GM18511 (cell line): ENCODE measurements around the gene DCST2.
A peak's percentile ranks its signal among the peaks of the same experiment; 100 is the strongest.
"Not testable (repeated sequence)": the region's sequence is repeated elsewhere in the genome, so short reads cannot be mapped to it uniquely, and the experiment has no call there.

Experiments
- ATAC-seq: cut with Tn5 transposase; IDR thresholded peaks from one replicate; pipeline ENCODE4 v1.9.1; 2021; ENCODE audit warnings: mild to moderate bottlenecking, moderate library complexity; ENCODE audit not compliant: unreplicated experiment

DCST2 gene

DNA sequence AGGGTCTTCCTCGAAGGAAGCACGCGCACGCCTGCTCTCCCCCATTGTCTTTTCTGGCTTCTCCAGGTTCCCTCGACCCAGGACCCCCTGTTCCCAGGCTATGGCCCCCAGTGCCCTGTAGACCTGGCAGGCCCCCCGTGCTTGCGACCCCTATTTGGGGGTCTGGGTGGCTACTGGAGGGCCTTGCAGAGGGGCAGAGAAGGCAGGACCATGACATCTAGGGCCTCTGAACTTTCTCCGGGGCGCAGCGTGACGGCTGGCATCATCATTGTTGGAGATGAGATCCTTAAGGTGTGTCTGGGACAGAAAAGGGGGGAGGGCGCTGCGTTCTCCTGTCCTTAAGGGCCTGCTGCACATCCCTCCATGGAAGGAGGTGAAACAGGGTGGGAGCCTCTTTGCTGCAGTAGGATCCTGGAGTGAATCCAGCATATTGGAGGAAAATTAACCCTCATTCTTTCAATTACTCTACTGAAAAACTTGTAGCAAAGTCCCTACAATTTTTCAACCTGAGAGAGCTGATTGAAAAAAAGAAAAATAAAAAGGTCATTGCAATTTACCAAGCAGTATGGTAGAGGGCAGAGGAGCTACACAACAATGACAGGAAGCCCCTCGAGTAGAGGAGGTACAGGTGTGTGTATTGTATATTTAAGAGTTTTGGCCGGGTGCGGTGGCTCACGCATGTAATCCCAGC, 49.7 kb downstream of the DCST2 start:
- ATAC-seq: no peak

GRCh38 chr1:154982897-154983648, 50.5 kb downstream of the DCST2 start, which contains the start of gene FLAD1:
FLAD1 (plus strand) TSS chr1:154983344; CDS start chr1:154983695, 351 bp downstream.
- ATAC-seq: peak; percentile 99

GRCh38 chr1:154982341-154982740, 51.2 kb downstream of the DCST2 start:
- no peak for ATAC-seq

- ATAC-seq: no peak
Measured at GRCh38 chr1:154978360-154978759, 55.2 kb downstream of the DCST2 start.

DNA sequence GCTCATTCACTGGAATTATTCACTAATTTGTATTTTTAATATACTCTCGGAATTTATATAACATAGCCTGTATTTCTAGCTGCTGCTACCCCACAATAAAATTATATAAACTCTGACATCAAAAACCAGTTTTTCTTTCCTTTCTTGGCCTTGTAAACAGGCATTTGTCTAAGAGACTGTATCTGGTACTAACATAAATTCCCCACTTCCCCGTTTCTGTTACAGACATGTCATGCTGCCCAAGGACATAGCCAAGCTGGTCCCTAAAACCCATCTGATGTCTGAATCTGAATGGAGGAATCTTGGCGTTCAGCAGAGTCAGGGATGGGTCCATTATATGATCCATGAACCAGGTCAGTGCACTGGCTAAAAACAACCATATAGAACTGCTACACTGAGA, 55.8 kb downstream of the DCST2 start:
- ATAC-seq: not testable (repeated sequence)

GRCh38 chr1:154975409-154976059, 58.0 kb downstream of the DCST2 start:
- ATAC-seq: no peak

DNA sequence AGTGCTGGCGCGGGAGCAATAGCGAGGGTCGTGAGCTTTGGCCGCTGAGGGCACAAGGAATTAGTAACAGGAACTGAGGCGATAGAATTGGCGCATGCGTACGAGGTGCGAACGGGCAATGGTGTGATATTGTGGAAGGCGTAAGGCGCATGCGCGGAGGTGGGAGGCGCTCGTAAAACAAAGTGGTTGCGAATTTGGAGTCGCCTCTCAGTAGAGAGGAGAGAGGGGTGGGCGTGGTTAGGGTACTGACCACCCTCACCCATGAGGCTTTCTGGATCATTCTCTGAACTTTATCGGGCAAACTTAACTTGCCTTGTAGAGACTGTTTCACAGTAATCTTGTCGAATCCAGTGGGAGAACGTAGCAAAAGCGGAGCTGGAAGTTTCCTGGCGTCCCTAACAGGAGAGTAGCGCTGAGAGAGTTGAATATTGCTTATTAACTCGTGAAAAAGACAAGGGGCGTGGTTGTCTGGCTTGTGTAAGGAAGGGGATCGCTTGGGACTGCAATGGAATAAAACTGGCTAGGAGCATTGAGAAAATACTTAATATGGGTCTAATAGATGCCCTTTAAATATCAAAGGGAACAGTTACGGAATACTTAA, 58.7 kb downstream of the DCST2 start:
- peak; percentile 61 for ATAC-seq

DNA sequence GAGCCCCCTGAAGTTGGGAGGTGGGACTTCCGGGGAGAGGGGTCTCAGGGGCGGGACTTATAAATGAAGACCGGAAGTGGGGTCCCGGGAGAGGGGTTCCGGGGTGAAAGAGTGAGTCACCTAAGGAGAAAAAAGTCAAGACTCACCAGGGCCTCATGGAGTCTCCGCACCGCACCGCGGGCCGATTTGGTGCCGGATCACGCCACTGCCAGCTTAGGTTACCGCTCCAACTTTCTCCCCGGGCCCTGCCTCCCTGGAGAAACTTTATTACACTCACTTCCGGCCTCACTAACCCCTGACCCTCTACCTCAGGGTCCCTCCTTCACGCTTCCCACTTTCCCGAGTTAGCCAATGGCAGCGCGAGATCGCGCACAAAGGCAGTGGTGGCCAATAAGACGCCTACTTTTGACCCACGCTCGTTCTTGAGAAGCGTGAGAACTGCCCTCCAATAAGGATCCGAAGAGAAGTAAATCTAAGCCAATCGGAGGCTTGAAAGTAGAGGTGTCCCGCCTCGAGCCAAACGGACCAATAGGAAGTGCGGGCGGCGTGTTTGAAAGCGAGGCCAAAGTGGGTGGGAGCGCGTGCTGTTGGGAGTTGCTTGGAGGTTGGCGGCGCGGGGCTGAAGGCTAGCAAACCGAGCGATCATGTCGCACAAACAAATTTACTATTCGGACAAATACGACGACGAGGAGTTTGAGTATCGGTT, 59.3 kb downstream of the DCST2 start, which contains the start of gene CKS1B:
Gene CKS1B, plus strand, starts transcription at position 580 of the 706 bp plus-strand sequence. Its CDS starts 65 bp downstream, at position 645.
- peak; percentile 82 for ATAC-seq

DNA sequence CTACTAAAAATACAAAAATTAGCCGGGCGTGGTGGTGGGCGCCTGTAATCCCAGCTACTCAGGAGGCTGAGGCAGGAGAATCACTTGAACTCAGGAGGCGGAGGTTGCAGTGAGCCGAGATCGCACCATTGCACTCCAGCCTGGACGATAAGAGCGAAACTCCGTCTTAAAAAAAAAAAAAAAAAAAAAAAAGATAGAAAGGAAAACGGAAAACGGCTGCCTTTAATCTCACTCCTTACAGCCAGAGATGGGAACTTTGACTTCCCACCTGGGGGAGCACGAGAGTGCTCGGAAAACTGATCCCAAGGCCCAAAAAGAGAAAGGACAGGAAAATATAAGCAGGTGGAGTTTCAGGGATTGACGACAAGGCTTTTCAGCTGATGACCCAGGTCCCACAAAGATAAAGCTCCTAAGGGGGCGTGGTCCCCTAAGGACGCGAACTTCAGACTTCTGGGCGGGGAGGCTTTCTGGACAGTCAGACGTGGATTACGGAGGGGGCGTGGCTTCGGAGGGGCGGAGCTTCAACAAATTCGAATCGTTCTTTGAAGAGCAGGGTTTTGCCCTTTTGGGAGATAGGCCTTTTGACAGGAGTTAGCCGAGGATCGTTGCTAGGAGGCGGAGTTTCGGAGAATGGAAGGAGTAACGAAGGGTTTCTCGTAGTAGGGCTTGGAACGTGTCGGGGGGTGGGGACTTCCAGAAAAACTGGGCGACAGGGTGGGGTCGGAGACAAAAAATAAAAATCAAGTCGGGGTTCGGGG, 60.1 kb downstream of the DCST2 start:
- no peak for ATAC-seq

GRCh38 chr1:154972517-154973343, 60.9 kb downstream of the DCST2 start:
- no peak for ATAC-seq

- no peak for ATAC-seq
Measured at GRCh38 chr1:154972213-154972516, 61.4 kb downstream of the DCST2 start.

DNA sequence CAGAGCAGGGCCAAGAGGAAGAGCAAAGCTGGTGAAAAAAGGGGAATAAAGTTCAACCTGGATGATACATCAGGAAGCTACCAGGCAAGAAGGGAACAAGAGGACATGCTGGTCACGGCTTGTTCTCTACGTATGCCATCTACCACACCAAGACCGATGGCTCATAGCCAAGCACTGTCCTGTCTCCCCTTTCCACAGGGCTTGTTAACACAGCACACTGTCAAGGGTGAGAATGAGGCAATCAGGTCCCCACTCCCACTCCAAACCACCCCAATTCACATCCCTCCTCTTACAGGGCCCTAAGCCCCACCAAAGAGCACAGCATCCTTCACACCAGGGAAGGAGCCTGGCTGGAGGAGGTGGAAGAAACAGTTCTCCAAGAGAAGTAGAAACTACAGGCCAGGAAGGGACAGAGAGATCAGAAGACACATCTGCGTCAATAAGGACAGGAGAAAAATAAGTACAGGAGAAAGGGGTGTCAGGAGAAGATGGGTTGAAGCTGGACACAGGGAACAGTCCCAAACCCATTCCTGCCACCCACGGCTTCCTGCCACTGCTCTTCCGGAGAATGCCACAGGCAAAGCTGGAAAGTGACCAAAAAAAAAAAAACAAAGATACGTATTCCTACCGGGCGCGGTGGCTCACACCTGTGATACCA, 62.1 kb downstream of the DCST2 start:
- ATAC-seq: no peak

DNA sequence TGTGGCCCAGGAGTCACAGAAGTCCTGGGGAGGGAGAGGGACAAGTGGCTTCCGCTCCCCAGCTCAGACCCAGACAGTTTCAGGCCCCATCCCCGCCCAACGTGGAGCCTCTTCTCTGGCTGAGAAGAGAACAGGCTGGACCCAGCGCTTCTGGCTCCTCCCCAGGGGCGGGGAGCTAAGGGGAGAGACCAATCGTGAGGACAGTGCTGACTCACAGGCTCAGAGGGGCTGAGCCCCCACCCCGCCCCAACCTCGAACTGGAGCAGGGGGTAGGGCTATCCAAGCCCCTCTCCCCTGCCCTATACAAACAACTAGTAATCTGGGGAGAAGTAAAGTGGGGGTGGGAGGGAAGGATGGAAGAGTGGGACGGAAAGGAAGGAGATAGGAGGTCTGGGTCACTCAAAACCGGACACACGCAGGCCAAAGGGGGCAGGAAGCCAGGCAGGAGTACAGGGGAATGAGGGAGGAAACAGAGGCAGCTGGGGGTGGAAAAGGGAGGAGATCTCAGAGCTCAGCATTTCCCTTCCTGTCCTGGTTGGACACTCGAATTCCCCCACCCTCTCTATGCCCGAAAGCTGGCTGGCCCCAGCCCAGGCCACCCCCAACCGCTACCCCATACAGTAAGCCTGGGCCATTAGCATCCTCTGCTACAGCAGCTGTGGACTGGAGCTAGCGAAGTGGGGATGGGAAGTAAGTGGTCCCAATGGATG, 62.8 kb downstream of the DCST2 start, which contains the start of gene SHC1:
Gene SHC1, minus strand, starts transcription at position 117 of the 710 bp plus-strand sequence. CDS start 221 bp downstream, outside the sequence.
- no peak for ATAC-seq

- no peak for ATAC-seq
Measured at GRCh38 chr1:154969860-154970452, 63.6 kb downstream of the DCST2 start.

GRCh38 chr1:154969246-154969645, 64.3 kb downstream of the DCST2 start:
- no peak for ATAC-seq

- ATAC-seq: no peak
Measured at GRCh38 chr1:154968731-154969130, 64.8 kb downstream of the DCST2 start.
